ENCODE measurements around the gene OLIG1. TPM values are rescaled to one million over a fixed set of nuclear protein-coding genes. Genes with fewer than 3 reads are reported as not detected.
A peak's percentile ranks its signal among the peaks of the same experiment; 100 is the strongest.

The OLIG1 gene
- total RNA-seq, 2 experiments from 2014 or later = not detected

DNA sequence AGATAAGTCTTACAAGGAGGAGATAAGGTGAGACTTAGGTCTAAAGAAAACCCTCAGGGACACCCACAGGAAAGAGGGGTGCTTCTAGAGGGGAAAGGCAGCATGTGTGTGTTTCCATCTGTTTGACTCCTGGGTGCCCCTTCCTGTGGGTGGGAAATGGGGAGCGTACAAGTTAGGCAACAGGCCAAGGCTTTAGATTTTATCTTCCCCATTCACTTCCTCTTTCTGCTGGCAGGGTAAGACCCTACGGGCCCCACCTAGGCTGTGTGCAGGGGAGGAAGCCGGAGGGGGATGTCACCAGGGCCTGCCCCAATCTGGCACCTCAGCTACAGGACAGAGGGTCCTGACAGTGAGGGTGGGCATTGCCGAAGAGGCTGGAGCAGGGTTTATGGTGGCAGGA, 2.5 kb upstream of the OLIG1 start:
- CTCF ChIA-PET = no interaction called here
- peaks cover 10% of the 10 kb centered on the region for H3K4me1 Mint-ChIP-seq (ENCODE audit: low read depth)
- H3K9me3 Mint-ChIP-seq = no peaks in the 10 kb centered on the region
- no peak overlapping the region for H3K27ac Mint-ChIP-seq
- H3K4me3 Mint-ChIP-seq = no peak overlapping the region
- peaks cover 55% of the 10 kb centered on the region for H3K27me3 Mint-ChIP-seq (ENCODE audit: low read depth)
- DNase-seq = no peak
- H3K36me3 Mint-ChIP-seq (ENCODE audit: low read depth) = no peaks in the 10 kb centered on the region
- intact Hi-C loops (cut with micrococcal nuclease) = no loop called here

DNA sequence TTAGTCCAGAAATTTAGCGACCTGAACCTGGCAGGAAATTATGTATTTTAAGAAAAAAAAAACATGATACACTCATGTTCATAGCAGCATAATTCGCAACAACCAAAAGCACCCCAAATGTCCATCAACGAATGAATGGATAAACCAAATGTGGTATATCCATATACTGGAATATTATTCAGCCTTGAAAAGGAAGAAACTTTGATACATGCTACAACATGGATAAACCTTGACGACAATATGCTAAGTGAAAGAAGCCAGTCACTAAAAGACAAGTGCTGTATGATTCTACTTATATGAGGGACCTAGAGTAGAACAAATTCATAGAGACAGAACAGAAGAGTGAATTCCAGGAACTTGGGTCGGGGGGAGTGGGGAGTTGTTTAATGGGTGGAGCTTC, 698 bp upstream of the OLIG1 start:
- intact Hi-C loops (cut with micrococcal nuclease) = no loop called here
- H3K27ac Mint-ChIP-seq = no peak overlapping the region
- DNase-seq = no peak
- no peaks in the 10 kb centered on the region for H3K36me3 Mint-ChIP-seq (ENCODE audit: low read depth)
- peaks cover 10% of the 10 kb centered on the region for H3K4me1 Mint-ChIP-seq (ENCODE audit: low read depth)
- CTCF ChIA-PET = no interaction called here
- H3K27me3 Mint-ChIP-seq (ENCODE audit: low read depth) = peaks cover 60% of the 10 kb centered on the region
- H3K9me3 Mint-ChIP-seq = no peaks in the 10 kb centered on the region
- H3K4me3 Mint-ChIP-seq = no peak overlapping the region

DNA sequence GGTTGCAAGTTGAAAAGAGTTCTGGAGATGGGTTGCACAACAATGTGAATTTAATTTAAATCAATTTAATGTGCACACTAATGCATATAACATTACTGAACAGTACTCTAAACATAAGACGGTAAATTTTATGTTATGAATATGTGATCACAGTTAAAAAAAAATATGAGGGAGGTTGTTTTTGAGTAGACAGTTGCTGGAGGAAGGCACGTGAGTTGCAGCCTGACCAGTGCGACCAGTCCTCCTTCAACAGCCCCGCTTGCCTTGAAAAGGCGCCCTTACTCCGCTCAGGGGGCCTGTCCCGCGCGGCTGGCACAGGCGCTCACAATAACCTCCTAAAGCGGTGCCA, 322 bp upstream of the OLIG1 start:
- no peaks in the 10 kb centered on the region for H3K36me3 Mint-ChIP-seq (ENCODE audit: low read depth)
- H3K27me3 Mint-ChIP-seq (ENCODE audit: low read depth) = peaks cover 59% of the 10 kb centered on the region
- intact Hi-C loops (cut with micrococcal nuclease) = no loop called here
- H3K4me3 Mint-ChIP-seq = no peak overlapping the region
- H3K4me1 Mint-ChIP-seq (ENCODE audit: low read depth) = peaks cover 10% of the 10 kb centered on the region
- no peak overlapping the region for H3K27ac Mint-ChIP-seq
- H3K9me3 Mint-ChIP-seq = no peaks in the 10 kb centered on the region
- DNase-seq = no peak
- CTCF ChIA-PET = no interaction called here

DNA sequence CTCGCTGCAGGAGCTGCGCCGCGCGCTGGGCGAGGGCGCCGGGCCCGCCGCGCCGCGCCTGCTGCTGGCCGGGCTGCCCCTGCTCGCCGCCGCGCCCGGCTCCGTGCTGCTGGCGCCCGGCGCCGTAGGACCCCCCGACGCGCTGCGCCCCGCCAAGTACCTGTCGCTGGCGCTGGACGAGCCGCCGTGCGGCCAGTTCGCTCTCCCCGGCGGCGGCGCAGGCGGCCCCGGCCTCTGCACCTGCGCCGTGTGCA, 730 bp downstream of the OLIG1 start:
- Mint-ChIP-seq H3K36me3 (ENCODE audit: low read depth) (no peaks in the 10 kb centered on the region), H3K27ac (no peak overlapping the region), H3K9me3 (no peaks in the 10 kb centered on the region), H3K27me3 (ENCODE audit: low read depth) (peaks cover 51% of the 10 kb centered on the region), H3K4me3 (no peak overlapping the region), H3K4me1 (ENCODE audit: low read depth) (peaks cover 10% of the 10 kb centered on the region)
- no peak for DNase-seq
- CTCF ChIA-PET = interaction anchor here (0.9 kb wide), 1 partner anchor 54 kb away, joined by 3 read pairs; no protein-coding TSS in a partner anchor
- intact Hi-C loops (cut with micrococcal nuclease) = loop anchor here (2.0 to 5.0 kb wide), 2 partner anchors 46 to 127 kb away; partner anchors contain the start of gene OLIG2

DNA sequence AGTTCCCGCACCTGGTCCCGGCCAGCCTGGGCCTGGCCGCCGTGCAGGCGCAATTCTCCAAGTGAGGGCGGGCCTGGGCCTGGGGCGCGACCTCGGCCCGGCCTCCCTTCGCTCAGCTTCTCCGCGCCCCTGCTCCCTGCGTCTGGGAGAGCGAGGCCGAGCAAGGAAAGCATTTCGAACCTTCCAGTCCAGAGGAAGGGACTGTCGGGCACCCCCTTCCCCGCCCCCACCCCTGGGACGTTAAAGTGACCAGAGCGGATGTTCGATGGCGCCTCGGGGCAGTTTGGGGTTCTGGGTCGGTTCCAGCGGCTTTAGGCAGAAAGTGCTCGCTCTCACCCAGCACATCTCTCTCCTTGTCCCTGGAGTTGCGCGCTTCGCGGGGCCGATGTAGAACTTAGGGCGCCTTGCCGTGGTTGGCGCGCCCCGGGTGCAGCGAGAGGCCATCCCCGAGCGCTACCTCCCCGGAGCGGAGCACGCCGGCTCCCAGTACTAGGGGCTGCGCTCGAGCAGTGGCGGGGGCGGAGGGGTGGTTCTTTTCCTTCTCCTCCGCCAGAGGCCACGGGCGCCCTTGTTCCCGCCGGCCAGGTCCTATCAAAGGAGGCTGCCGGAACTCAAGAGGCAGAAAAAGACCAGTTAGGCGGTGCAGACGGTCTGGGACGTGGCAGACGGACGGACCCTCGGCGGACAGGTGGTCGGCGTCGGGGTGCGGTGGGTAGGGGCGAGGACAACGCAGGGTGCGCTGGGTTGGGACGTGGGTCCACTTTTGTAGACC, 1.2 kb downstream of the OLIG1 start:
- no peak overlapping the region for H3K27ac Mint-ChIP-seq
- H3K36me3 Mint-ChIP-seq (ENCODE audit: low read depth) = no peaks in the 10 kb centered on the region
- peaks cover 50% of the 10 kb centered on the region for H3K27me3 Mint-ChIP-seq (ENCODE audit: low read depth)
- CTCF ChIA-PET = interaction anchor here (0.9 kb wide), 1 partner anchor 54 kb away, joined by 3 read pairs; no protein-coding TSS in a partner anchor
- peak overlapping the region; percentile 65 for H3K4me3 Mint-ChIP-seq
- intact Hi-C loops (cut with micrococcal nuclease) = loop anchor here (2.0 to 5.0 kb wide), 2 partner anchors 46 to 126 kb away; partner anchors contain the start of gene OLIG2
- peak; percentile 31 for DNase-seq
- H3K4me1 Mint-ChIP-seq (ENCODE audit: low read depth) = peaks cover 10% of the 10 kb centered on the region
- H3K9me3 Mint-ChIP-seq = no peaks in the 10 kb centered on the region

DNA sequence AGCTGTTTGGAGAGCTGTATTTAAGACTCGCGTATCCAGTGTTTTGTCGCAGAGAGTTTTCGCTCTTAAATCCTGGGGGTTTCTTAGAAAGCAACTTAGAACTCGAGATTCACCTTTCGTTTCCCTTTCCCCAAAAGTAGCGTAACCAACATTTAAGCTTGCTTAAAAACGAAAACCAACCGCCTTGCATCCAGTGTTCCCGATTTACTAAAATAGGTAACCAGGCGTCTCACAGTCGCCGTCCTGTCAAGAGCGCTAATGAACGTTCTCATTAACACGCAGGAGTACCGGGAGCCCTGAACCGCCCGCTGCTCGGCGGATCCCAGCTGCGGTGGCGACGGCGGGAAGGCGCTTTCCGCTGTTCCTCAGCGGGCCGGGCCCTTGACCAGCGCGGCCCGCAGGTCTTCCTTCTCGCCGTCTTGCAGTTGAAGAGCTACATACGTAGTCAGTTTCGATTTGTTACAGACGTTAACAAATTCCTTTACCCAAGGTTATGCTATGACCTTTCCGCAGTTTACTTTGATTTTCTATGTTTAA, 1.9 kb downstream of the OLIG1 start:
- Mint-ChIP-seq H3K4me3 (peak overlapping the region; percentile 65), H3K4me1 (ENCODE audit: low read depth) (peaks cover 10% of the 10 kb centered on the region), H3K27ac (no peak overlapping the region), H3K36me3 (ENCODE audit: low read depth) (no peaks in the 10 kb centered on the region), H3K27me3 (ENCODE audit: low read depth) (peaks cover 43% of the 10 kb centered on the region), H3K9me3 (no peaks in the 10 kb centered on the region)
- intact Hi-C loops (cut with micrococcal nuclease) = loop anchor here (2.0 to 5.0 kb wide), 2 partner anchors 47 to 125 kb away; partner anchors contain the start of gene OLIG2
- DNase-seq = peak; percentile 13
- CTCF ChIA-PET = no interaction called here

DNA sequence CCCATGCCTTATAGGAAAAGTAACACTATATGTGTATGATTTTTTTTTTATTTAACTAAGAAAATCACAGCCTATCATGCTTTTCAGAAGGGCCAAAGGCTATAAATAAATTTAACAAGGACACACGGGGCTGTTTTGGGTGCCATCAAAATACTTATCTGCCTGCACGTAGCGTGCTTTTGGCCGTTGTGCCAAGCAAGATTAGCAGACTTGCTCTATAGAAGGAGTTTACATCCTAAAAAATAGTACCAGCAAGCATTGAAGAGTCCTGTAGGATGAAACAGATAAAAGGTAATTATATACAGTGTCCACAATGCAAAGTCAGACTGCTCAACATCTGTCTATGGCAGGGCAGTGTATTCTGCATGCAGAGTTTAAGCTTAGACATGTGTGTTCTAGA, 3.7 kb downstream of the OLIG1 start:
- H3K36me3 Mint-ChIP-seq (ENCODE audit: low read depth) = no peaks in the 10 kb centered on the region
- DNase-seq = no peak
- CTCF ChIA-PET = interaction anchor here (0.7 kb wide), 2 partner anchors 99 to 135 kb away, joined by 3 read pairs; no protein-coding TSS in a partner anchor
- intact Hi-C loops (cut with micrococcal nuclease) = loop anchor here (5.0 kb wide), 1 partner anchor 124 kb away; no protein-coding TSS in a partner anchor
- peaks cover 10% of the 10 kb centered on the region for H3K4me1 Mint-ChIP-seq (ENCODE audit: low read depth)
- H3K27me3 Mint-ChIP-seq (ENCODE audit: low read depth) = peaks cover 36% of the 10 kb centered on the region
- no peaks in the 10 kb centered on the region for H3K9me3 Mint-ChIP-seq
- H3K4me3 Mint-ChIP-seq = no peak overlapping the region
- H3K27ac Mint-ChIP-seq = no peak overlapping the region

DNA sequence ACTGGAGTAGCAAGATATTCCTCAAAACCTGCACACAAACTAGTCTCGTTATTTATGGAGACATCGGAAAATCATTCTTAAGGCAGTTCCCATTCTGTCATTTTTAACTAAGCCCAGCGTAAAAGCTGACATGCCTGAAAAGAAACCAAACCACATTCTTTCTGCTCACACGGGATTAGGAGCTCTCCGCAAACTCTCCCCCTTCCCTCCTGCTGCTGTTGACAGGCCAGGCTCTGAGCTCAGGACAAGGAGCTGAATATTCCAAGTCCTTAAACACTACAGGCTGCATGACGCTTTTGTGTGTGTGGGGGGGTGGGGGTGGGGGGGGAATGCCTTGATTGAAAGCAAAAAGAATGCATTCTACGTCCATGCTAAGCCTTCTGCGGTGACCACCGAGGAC, 5.2 kb downstream of the OLIG1 start:
- H3K4me1 Mint-ChIP-seq (ENCODE audit: low read depth) = peaks cover 7% of the 10 kb centered on the region
- no peak overlapping the region for H3K27ac Mint-ChIP-seq
- H3K9me3 Mint-ChIP-seq = no peaks in the 10 kb centered on the region
- intact Hi-C loops (cut with micrococcal nuclease) = no loop called here
- CTCF ChIA-PET = no interaction called here
- peaks cover 25% of the 10 kb centered on the region for H3K27me3 Mint-ChIP-seq (ENCODE audit: low read depth)
- no peaks in the 10 kb centered on the region for H3K36me3 Mint-ChIP-seq (ENCODE audit: low read depth)
- H3K4me3 Mint-ChIP-seq = no peak overlapping the region
- DNase-seq = no peak

DNA sequence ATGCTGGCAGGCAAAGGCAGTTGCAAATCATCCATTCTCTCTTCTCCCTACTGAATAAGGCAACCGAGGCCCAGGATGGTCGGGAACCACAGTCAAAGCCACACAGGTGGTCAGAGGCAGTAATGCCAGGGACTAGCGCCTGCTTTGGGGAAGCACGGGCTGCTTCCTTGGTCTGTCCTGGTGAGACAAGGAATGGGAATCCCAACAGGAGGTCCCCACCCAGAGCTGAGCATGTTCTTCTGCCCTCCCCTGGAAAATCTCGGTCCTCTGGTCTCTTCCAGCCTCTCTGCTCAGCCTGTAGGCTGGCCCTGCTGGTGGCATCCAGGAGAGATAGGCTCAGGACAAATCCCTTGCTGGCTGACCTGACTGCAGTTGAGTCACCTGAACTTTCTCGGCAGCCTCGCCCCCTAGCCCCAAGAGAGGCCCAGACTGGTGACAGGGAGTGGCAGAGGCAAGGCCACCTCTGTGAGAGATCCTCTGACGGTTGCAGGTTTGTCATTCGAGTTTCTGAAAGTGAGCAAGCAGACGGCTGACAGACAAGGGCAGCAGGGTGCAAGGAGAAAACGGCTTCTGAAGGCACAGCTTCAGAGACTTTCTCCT, 5.8 kb downstream of the OLIG1 start:
- H3K27me3 Mint-ChIP-seq (ENCODE audit: low read depth) = peaks cover 25% of the 10 kb centered on the region
- H3K27ac Mint-ChIP-seq = no peak overlapping the region
- DNase-seq = no peak
- CTCF ChIA-PET = no interaction called here
- no peak overlapping the region for H3K4me3 Mint-ChIP-seq
- no peaks in the 10 kb centered on the region for H3K9me3 Mint-ChIP-seq
- intact Hi-C loops (cut with micrococcal nuclease) = no loop called here
- no peaks in the 10 kb centered on the region for H3K36me3 Mint-ChIP-seq (ENCODE audit: low read depth)
- H3K4me1 Mint-ChIP-seq (ENCODE audit: low read depth) = peaks cover 7% of the 10 kb centered on the region

DNA sequence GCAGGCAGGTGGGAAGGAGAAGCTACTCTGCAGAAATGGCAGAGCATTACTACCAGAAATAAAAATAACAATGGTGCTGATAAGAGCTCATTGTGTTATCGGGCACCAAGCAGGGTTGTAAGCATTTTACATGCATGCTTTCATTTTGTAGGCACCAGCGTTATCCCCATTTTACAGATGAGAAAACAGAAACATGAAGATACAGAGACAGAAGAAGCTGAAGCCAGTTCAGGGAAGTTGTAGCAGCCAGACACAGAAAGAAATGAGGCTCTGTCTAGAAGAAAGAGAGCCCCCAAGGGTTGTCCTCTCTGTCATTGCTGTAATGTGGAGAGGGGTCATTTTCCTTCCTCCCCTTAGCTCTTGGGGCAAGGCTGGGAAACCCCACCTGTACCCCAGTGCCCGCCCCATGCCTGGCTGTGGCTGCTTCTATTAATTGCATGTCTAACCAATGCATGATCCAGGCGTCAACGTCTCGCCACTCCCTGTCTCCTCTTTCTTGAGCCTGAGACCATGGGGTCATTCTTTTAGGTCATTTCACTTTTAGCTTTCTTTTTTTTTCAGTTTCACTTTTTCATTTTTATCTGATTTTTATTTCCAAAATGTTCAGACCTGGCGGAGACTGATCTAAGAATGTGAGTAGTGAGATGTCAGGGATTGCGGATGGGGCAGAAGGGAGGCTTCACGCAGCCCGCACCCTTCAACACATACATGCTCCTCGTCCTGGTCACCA, 6.8 kb downstream of the OLIG1 start:
- peaks cover under 1% of the 10 kb centered on the region for H3K4me1 Mint-ChIP-seq (ENCODE audit: low read depth)
- CTCF ChIA-PET = no interaction called here
- no peaks in the 10 kb centered on the region for H3K9me3 Mint-ChIP-seq
- no peak for DNase-seq
- H3K36me3 Mint-ChIP-seq (ENCODE audit: low read depth) = no peaks in the 10 kb centered on the region
- no peak overlapping the region for H3K27ac Mint-ChIP-seq
- intact Hi-C loops (cut with micrococcal nuclease) = no loop called here
- H3K27me3 Mint-ChIP-seq (ENCODE audit: low read depth) = peaks cover 17% of the 10 kb centered on the region
- no peak overlapping the region for H3K4me3 Mint-ChIP-seq

DNA sequence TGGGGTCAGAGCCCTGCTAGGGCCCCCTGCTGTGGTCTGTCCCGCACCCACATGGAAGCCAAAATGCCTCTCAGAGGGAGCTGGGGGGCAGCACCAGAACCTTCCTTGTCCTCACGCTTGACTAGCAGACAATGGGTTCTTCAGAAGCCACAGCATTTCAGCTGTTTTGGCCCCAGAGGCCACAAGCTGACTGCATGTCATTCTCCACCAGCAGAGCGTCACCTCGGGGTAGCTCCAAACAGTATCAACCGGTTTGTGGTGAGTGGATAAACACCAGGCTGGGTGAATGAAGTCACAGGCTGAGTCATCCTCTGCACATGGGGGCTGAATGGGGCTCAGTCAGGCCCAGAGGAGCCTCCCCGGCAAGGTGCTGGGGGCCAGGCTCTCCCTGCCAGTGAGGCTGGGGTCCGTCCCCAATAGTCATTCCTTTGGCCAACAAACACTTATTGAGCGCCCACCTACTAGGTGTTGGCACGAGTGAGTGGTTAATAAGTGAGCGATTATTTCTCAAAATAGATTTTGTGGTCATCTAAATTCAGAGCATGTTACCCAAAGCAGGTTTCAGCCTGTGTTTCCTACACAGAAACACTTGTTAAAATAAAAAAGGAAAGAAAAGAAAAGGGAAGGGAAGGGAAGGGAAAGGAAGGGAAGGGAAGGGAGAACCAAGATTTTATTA, 9.1 kb downstream of the OLIG1 start:
- peak; percentile 23 for DNase-seq
- Mint-ChIP-seq H3K36me3 (ENCODE audit: low read depth) (no peaks in the 10 kb centered on the region), H3K4me1 (ENCODE audit: low read depth) (no peaks in the 10 kb centered on the region), H3K27me3 (ENCODE audit: low read depth) (no peaks in the 10 kb centered on the region), H3K4me3 (no peak overlapping the region), H3K27ac (no peak overlapping the region), H3K9me3 (no peaks in the 10 kb centered on the region)
- intact Hi-C loops (cut with micrococcal nuclease) = no loop called here
- CTCF ChIA-PET = interaction anchor here (0.7 kb wide), 1 partner anchor 357 kb away, joined by 3 read pairs; no protein-coding TSS in a partner anchor

DNA sequence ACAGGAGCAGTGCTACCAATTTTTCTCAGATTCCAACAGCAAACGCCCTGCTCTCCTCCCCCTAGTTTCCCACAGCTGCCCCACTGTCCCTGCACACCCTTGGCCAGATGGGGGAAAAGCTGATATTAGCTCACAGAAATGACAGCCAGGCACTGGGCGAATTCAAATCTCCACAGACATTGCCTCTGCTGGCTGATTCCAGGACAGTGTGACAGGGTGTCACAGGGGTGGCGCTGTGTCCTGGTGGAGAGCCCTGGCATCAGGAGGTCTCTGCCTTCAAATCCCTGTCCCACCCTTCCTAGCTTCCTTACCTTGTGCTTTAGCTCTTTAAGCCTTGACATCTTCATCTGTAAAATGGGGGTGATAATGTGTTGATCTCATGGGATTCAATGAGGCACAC, 10.4 kb downstream of the OLIG1 start:
- DNase-seq = no peak
- H3K9me3 Mint-ChIP-seq = no peaks in the 10 kb centered on the region
- intact Hi-C loops (cut with micrococcal nuclease) = no loop called here
- CTCF ChIA-PET = interaction anchor here (0.6 kb wide), 1 partner anchor 281 kb away, joined by 7 read pairs; no protein-coding TSS in a partner anchor
- H3K4me3 Mint-ChIP-seq = no peak overlapping the region
- no peaks in the 10 kb centered on the region for H3K4me1 Mint-ChIP-seq (ENCODE audit: low read depth)
- no peak overlapping the region for H3K27ac Mint-ChIP-seq
- no peaks in the 10 kb centered on the region for H3K36me3 Mint-ChIP-seq (ENCODE audit: low read depth)
- no peaks in the 10 kb centered on the region for H3K27me3 Mint-ChIP-seq (ENCODE audit: low read depth)

All from activated naive CD4-positive, alpha-beta T cell treated with anti-CD3 and anti-CD28 coated beads for 36 hours (primary cell).